Endothelial cell of umbilical vein (primary cell): ENCODE measurements around the gene NFATC1. TPM values are rescaled to one million over a fixed set of nuclear protein-coding genes. Genes with fewer than 3 reads are reported as not detected.

Source experiments
- BruUV-seq: library from RNA; stranded (reverse); fragments of 400-500 nt; replicated peaks from 2 replicates; lab custom pipeline; 2021; lab: Mats Ljungman, UMichigan
- CTCF ChIA-PET: fragments of 300-600, 350-600 bp; sonication (Branson Sonifier 250); formaldehyde crosslinking; loops from one replicate; lab custom pipeline; 2021; ENCODE audit warnings: antibody characterized with exemption, inconsistent platforms; lab: Charles Lee
- POLR2A ChIA-PET: fragments of 300-600, 350-600 bp; sonication (Branson Sonifier 250); formaldehyde crosslinking; loops from one replicate; lab custom pipeline; 2021; ENCODE audit warnings: antibody characterized with exemption, inconsistent platforms; lab: Charles Lee
- DNase-seq: peaks from one replicate; pipeline ENCODE4 v3.0.0-alpha.2; 2011; ENCODE audit warnings: low read depth, low spot score
- FAIRE-seq: peaks from 2 replicates; lab custom pipeline; 2011; peaks lifted over from hg19 to GRCh38; lab: Jason Lieb, UNC
- H2AFZ ChIP-seq: 2 replicates; pipeline ENCODE4 v1.6.0; 2012; ENCODE audit warnings: low read depth, low read length, control low read depth, inconsistent platforms
- H3K27ac ChIP-seq: 2 replicates; pipeline ENCODE4 v1.5.1; 2011; ENCODE audit warnings: low read depth, mild to moderate bottlenecking, control low read depth, low read length, moderate library complexity; ENCODE audit not compliant: insufficient read depth
- H3K27me3 ChIP-seq, 2 experiments: 2 replicates each; pipeline versions ENCODE4 v1.6.0 to v1.6.1; 2011; ENCODE audit warnings: low read length in 2 of 2, mixed read lengths in 1 of 2; ENCODE audit not compliant: control insufficient read depth in 2 of 2, insufficient read depth in 2 of 2
- H3K36me3 ChIP-seq, 2 experiments: 2 replicates in 1 of 2; 3 replicates in 1 of 2; pipeline ENCODE4 v1.5.1; 2011; ENCODE audit warnings: low read length in 2 of 2, mild to moderate bottlenecking in 1 of 2, moderate library complexity in 1 of 2; ENCODE audit not compliant: control insufficient read depth in 2 of 2, insufficient read depth in 2 of 2; ENCODE audit errors: extremely low read depth in 1 of 2
- H3K4me1 ChIP-seq: 3 replicates; pipeline ENCODE4 v1.5.1; 2011; ENCODE audit warnings: mild to moderate bottlenecking, low read length; ENCODE audit not compliant: control insufficient read depth, insufficient read depth; ENCODE audit errors: extremely low read depth
- H3K4me2 ChIP-seq: 2 replicates; pipeline ENCODE4 v1.6.1; 2011; ENCODE audit warnings: low read length, control low read depth, mixed read lengths; ENCODE audit not compliant: insufficient read depth
- H3K4me3 ChIP-seq, 3 experiments: fragments of 200-600 bp in 1 of 3; sonication (generic), shearing (Covaris generic) in 1 of 3; replicated peaks in 1 of 3; 2 replicates each; pipeline ENCODE4 v1.5.1; 2011 to 2016; ENCODE audit warnings: control low read depth in 3 of 3, low read length in 3 of 3, mild to moderate bottlenecking in 2 of 3, inconsistent platforms in 1 of 3, low read depth in 1 of 3, moderate library complexity in 1 of 3; ENCODE audit not compliant: insufficient read depth in 1 of 3
- H3K79me2 ChIP-seq: 2 replicates; pipeline ENCODE4 v1.6.0; 2012; ENCODE audit warnings: low read length, inconsistent platforms; ENCODE audit not compliant: control insufficient read depth, insufficient read depth
- H3K9ac ChIP-seq: replicated peaks from 2 replicates; pipeline ENCODE3; 2011; ENCODE audit warnings: low read length, control low read depth; ENCODE audit not compliant: insufficient read depth; ENCODE audit errors: extremely low read depth
- H3K9me1 ChIP-seq: replicated peaks from 3 replicates; pipeline ENCODE4 v1.6.0; 2011; ENCODE audit warnings: mild to moderate bottlenecking, low read length; ENCODE audit not compliant: control insufficient read depth, insufficient read depth; ENCODE audit errors: extremely low read depth
- H3K9me3 ChIP-seq: replicated peaks from 2 replicates; pipeline ENCODE4 v1.5.1; 2012; ENCODE audit warnings: low read length, inconsistent platforms; ENCODE audit not compliant: control insufficient read depth, insufficient read depth
- H4K20me1 ChIP-seq: replicated peaks from 2 replicates; pipeline ENCODE3; 2011; ENCODE audit warnings: mild to moderate bottlenecking, low read length; ENCODE audit not compliant: control insufficient read depth, insufficient read depth; ENCODE audit errors: extremely low read depth
- EZH2 ChIP-seq: IDR thresholded peaks from 2 replicates; pipeline ENCODE4 v1.6.1; 2012; ENCODE audit warnings: borderline replicate concordance, low read depth, mild to moderate bottlenecking, moderate library complexity, low read length, inconsistent platforms; ENCODE audit not compliant: severe bottlenecking
- FOS ChIP-seq: IDR thresholded peaks from 2 replicates; pipeline ENCODE4 v1.6.1; 2011; ENCODE audit warnings: mild to moderate bottlenecking, low read length, moderate library complexity, borderline replicate concordance; ENCODE audit not compliant: insufficient read depth
- GATA2 ChIP-seq: IDR thresholded peaks from 2 replicates; pipeline ENCODE4 v1.7.0; 2011; ENCODE audit warnings: low read depth, mild to moderate bottlenecking, moderate library complexity, mixed read lengths, low read length; ENCODE audit not compliant: insufficient read length, insufficient read depth
- JUN ChIP-seq: IDR thresholded peaks from 2 replicates; pipeline ENCODE4 v1.6.1; 2011; ENCODE audit warnings: borderline replicate concordance, low read depth; ENCODE audit not compliant: insufficient read length, insufficient read depth
- MAX ChIP-seq: IDR thresholded peaks from 2 replicates; pipeline ENCODE4 v1.6.1; 2011; ENCODE audit not compliant: insufficient read depth, insufficient read length
- MYC ChIP-seq: IDR thresholded peaks from one replicate; pipeline ENCODE4 v1.6.1; 2011; ENCODE audit warnings: mild to moderate bottlenecking, low read depth, low read length
- POLR2AphosphoS5 ChIP-seq: IDR thresholded peaks from 2 replicates; pipeline ENCODE4 v1.6.1; 2012; ENCODE audit warnings: low read depth, mild to moderate bottlenecking, control low read depth, low read length, moderate library complexity; ENCODE audit not compliant: insufficient read depth
- dilution Hi-C: fragments of 300-500 bp; cut with MboI; formaldehyde crosslinking; loops from one replicate; pipeline ENCODE4 v1.15.0; 2019; ENCODE audit warnings: low sequenced_read_pairs; ENCODE audit not compliant: extremely low pct_ligation_motif_present
- intact Hi-C: fragments of 100-400 bp; cut with micrococcal nuclease; formaldehyde crosslinking; loops from one replicate; pipeline ENCODE4 v1.10.0; 2022
- polyA plus RNA-seq, 4 experiments: library from polyadenylated mRNA; depleted of rRNA in 3 of 4; stranded (reverse) in 3 of 4; unstranded in 1 of 4; fragments of >200 nt; gene quantifications; 2 replicates each; pipeline versions ENCODE4 v1.2.1 to v1.2.3, GENCODE V29; 2011 to 2012; ENCODE audit warnings: missing spikeins in 1 of 4
- total RNA-seq: library from RNA; stranded (reverse); gene quantifications from 2 replicates; pipeline ENCODE4 v1.2.3, GENCODE V29; 2021
- TF ChIP-seq, protein P1 (sequence below), 2 donors: IDR thresholded peaks; 1 replicate in 1 of 2; 2 replicates in 1 of 2; pipeline ENCODE4 v1.5.1; 2011; ENCODE audit warnings: low read length in 2 of 2, mild to moderate bottlenecking in 2 of 2, moderate library complexity in 2 of 2, control low read depth in 1 of 2, inconsistent platforms in 1 of 2, low read depth in 1 of 2; ENCODE audit not compliant: insufficient read depth in 1 of 2; ENCODE audit errors: extremely low read depth in 1 of 2

NFATC1 gene
- total and polyA plus RNA-seq, 2 donors (not counting 3 experiments of a cell fraction or from before 2014, with no cell fraction given) = 11.1 to 30.0 TPM

DNA sequence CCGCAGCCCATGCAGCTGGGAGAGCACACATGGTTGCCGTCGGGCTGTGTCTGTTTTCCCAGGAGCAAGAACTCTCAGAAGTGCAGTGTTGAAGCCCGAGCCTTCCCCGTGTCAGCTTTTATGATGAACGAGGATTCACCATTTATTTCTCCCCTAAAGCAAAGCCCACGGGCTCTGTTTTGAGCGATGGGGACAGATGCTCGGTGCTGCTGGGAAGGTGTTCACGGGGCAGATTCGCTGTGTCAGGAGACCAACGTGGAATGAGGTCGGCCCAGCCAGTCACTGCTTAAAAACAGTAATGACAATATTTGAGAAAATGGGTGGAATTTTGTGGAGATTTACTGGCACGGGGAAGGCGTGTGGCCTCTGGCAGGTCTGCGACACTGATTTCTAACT lies 43.9 kb downstream of the NFATC1 start:
- no TSS peak for BruUV-seq
- intact Hi-C loops = no loop called here

More for the DNA sequence above, 43.9 kb downstream of the NFATC1 start:
- H3K4me2 ChIP-seq = no peak overlapping the region
- no peaks in the 10 kb centered on the region for H3K27me3 ChIP-seq
- H3K9me3 ChIP-seq = no peaks in the 10 kb centered on the region
- dilution Hi-C loops = no loop called here
- DNase-seq (no peak), FAIRE-seq (no peak)
- H3K79me2 ChIP-seq = no peaks in the 10 kb centered on the region
- no peaks in the 10 kb centered on the region for H3K9me1 ChIP-seq
- POLR2A ChIA-PET = no interaction called here
- H3K4me3 ChIP-seq = no peak overlapping the region
- CTCF ChIA-PET = interaction anchor here (0.6 to 1.3 kb wide), 2 partner anchors 19 to 205 kb away, joined by 3 read pairs; no protein-coding TSS in a partner anchor
- H3K27ac ChIP-seq = no peak overlapping the region
- TF ChIP-seq EZH2 = no peak
- TF ChIP-seq FOS = no peak
- TF ChIP-seq MYC = no peak
- TF ChIP-seq MAX = no peak
- no peak for TF ChIP-seq POLR2AphosphoS5
- TF ChIP-seq JUN = no peak
- TF ChIP-seq GATA2 = no peak
- TF ChIP-seq, protein P1, sequence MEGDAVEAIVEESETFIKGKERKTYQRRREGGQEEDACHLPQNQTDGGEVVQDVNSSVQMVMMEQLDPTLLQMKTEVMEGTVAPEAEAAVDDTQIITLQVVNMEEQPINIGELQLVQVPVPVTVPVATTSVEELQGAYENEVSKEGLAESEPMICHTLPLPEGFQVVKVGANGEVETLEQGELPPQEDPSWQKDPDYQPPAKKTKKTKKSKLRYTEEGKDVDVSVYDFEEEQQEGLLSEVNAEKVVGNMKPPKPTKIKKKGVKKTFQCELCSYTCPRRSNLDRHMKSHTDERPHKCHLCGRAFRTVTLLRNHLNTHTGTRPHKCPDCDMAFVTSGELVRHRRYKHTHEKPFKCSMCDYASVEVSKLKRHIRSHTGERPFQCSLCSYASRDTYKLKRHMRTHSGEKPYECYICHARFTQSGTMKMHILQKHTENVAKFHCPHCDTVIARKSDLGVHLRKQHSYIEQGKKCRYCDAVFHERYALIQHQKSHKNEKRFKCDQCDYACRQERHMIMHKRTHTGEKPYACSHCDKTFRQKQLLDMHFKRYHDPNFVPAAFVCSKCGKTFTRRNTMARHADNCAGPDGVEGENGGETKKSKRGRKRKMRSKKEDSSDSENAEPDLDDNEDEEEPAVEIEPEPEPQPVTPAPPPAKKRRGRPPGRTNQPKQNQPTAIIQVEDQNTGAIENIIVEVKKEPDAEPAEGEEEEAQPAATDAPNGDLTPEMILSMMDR (IDR thresholded peaks at IDR 0.05; ENCODE audit: extremely low read depth in 1 of 2, insufficient read depth in 1 of 2, low read depth in 1 of 2, low read length in 2 of 2) = no peak
- H4K20me1 ChIP-seq = no peaks in the 10 kb centered on the region
- no peak overlapping the region for H3K9ac ChIP-seq
- H2AFZ ChIP-seq = no peak overlapping the region
- peaks cover 0 to 21% of the 10 kb centered on the region in 2 experiments for H3K36me3 ChIP-seq
- H3K4me1 ChIP-seq = no peaks in the 10 kb centered on the region
